ENCODE results near the gene PSMA7.
A peak's percentile ranks its signal among the peaks of the same experiment; 100 is the strongest.

The PSMA7 gene

DNA sequence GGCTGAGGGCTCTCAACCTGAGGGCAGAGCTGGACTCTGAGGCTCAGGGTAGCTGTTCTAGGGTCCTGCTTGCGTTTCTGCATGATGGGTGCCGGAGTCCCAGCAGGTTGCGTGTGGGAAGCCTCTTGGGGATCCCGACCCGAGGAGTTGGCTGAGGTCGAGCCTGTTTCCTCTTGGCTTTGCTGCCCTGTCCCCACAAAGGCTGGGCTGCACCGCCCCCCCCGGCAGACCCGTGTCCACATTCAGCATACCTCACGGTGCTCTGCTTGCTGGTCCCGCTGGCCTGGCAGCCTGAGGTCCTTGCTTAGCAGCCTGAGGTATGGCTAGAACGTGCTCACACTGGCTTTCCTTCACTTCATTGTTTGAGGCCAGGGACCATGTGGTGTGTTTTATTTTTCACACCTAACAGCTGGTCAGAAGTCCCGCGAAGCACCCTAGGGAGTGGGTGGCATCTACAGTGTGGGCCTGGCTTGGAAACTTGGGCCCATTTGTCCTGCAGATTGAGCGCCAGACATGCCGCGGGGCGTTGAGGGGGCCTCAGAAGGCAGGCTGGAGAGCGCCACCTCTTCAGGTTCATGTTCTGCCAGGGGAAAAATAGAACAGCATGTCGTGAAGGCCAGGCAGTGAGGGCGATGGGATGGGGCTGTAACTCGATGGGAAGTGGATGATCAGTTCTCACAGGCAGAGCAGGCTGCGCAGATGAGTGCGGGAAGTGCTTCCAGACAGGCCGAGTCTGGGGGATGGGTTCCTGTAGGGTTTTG is 11.5 kb downstream of the PSMA7 start:
- ATAC-seq (ENCODE audit: low read depth), result no peak
- no peak for DNase-seq (ENCODE audit: low spot score in 2 of 2)
- peak overlapping the region; percentile 15 for H3K4me3 Mint-ChIP-seq
- H3K36me3 Mint-ChIP-seq, result peaks cover 34% of the 10 kb centered on the region
- peaks cover 19% of the 10 kb centered on the region for H3K4me1 Mint-ChIP-seq
- no peaks in the 10 kb centered on the region for H3K9me3 Mint-ChIP-seq
- no peaks in the 10 kb centered on the region for H3K27me3 Mint-ChIP-seq
- no peak overlapping the region for H3K27ac Mint-ChIP-seq

DNA sequence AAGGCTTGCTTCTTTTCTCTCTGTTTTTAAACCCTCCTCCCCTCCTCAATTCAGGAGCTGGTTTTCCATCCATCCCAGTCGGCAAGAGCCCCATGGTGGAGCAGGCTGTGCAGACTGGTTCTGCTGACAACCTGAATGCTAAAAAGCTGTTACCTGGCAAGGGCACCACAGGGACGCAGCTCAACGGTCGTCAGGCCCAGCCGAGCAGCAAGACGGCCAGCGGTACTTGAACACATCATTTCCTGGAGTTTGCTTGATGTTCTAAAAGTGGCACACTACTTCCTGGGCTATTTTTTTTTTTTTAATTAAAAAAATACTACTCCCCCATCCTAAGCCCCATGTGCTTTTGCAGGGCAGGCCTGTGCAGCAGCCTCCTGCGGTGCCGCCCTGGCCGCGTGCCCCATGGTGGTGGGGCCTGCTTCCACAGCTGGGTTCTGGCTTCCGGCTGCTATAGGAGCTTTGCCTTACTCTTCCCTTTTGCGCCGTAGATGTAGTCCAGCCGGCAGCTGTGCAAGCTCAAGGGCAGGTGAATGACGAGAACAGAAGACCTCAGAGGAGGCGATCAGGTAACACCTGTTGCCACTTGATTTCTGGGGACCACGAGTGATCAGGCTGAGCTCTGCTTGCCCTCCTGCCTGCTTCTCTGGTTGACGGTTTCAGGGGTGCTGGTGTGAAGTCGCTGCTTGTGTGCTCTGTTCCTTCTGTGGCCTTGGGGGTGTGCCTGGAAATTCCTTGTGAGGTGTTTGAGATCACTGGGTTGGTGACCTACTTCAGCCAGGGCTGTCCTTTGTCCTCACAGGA is 13.3 kb downstream of the PSMA7 start:
- Mint-ChIP-seq H3K36me3 (peaks cover 31% of the 10 kb centered on the region), H3K4me1 (peaks cover 17% of the 10 kb centered on the region), H3K27me3 (no peaks in the 10 kb centered on the region), H3K27ac (no peak overlapping the region), H3K4me3 (no peak overlapping the region), H3K9me3 (no peaks in the 10 kb centered on the region)
- peak; percentile 29 for ATAC-seq (ENCODE audit: low read depth)
- no peak for DNase-seq (ENCODE audit: low spot score in 2 of 2)

DNA sequence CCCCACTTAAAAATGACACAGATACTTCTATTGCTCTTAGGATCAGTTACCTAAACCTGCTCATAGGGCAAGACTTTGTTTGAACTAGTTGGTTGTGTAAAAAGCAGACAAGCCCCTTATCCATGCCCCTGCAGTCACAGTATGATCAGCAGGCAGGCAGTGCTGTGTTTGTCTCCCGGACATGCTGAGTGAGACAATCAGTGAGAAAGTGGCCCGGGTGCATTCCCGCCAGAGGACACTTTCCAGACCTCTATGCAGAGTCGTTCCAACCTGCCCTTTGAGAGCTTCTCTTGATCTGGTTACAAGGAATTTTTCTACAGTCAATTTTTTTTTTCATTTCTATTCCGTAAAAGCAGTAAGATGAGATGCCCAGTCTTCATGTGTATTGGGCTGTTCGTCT is 14.7 kb downstream of the PSMA7 start:
- ATAC-seq (ENCODE audit: low read depth), result no peak

DNA sequence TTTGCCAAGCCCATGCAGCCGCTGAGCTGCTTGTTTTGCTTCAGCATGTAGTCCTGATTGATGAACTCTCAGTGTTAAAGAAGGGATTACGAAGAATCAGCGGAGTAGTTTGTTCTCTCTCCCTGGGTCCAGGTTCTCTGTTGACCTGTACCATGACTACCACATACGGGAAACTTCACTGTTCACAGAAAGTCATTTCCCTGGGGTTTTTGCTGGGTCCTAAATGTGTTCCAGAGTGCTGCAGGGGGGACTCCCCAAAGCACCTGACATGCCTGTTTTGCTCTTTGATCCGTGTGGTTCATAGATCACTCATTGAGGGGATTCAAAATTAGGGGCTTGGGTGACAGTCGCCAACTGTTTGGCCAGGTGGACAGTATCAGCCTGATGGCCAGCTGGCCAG is 15.4 kb downstream of the PSMA7 start:
- Mint-ChIP-seq H3K4me1 (peaks cover 23% of the 10 kb centered on the region), H3K9me3 (no peaks in the 10 kb centered on the region), H3K36me3 (peaks cover 35% of the 10 kb centered on the region), H3K27ac (no peak overlapping the region), H3K27me3 (no peaks in the 10 kb centered on the region), H3K4me3 (no peak overlapping the region)
- ATAC-seq (ENCODE audit: low read depth) (no peak), DNase-seq (ENCODE audit: low spot score in 2 of 2) (no peak)

More for the DNA sequence above, 14.7 kb downstream of the PSMA7 start:
- Mint-ChIP-seq H3K27me3 (no peaks in the 10 kb centered on the region), H3K4me1 (peaks cover 19% of the 10 kb centered on the region), H3K9me3 (no peaks in the 10 kb centered on the region), H3K27ac (peak overlapping the region; percentile 38), H3K36me3 (peaks cover 35% of the 10 kb centered on the region), H3K4me3 (no peak overlapping the region)
- DNase-seq (ENCODE audit: low spot score in 2 of 2), result no peak

DNA sequence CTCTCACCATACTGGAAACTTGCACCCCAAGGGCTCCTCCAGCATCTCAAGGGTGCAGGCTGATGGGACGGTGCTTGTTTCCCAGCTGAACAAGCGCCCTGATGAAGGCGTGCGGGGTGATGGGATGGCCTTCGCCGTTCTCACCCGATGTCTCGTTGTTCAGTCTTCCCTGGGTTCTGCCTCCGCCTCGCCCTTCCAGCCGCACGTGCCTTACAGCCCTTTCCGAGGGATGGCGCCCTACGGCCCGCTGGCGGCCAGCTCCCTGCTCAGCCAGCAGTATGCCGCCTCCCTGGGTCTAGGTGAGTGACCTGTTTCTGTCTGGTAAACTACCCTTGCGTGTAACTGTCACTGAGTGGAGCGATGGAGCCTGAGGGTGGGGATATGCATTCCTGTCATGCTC is 17.1 kb downstream of the PSMA7 start:
- H3K9me3 Mint-ChIP-seq, result no peaks in the 10 kb centered on the region
- no peaks in the 10 kb centered on the region for H3K27me3 Mint-ChIP-seq
- ATAC-seq (ENCODE audit: low read depth), result no peak
- no peak overlapping the region for H3K4me3 Mint-ChIP-seq
- peaks cover 28% of the 10 kb centered on the region for H3K36me3 Mint-ChIP-seq
- peaks cover 19% of the 10 kb centered on the region for H3K4me1 Mint-ChIP-seq
- DNase-seq (ENCODE audit: low spot score in 2 of 2), result no peak
- H3K27ac Mint-ChIP-seq, result no peak overlapping the region

DNA sequence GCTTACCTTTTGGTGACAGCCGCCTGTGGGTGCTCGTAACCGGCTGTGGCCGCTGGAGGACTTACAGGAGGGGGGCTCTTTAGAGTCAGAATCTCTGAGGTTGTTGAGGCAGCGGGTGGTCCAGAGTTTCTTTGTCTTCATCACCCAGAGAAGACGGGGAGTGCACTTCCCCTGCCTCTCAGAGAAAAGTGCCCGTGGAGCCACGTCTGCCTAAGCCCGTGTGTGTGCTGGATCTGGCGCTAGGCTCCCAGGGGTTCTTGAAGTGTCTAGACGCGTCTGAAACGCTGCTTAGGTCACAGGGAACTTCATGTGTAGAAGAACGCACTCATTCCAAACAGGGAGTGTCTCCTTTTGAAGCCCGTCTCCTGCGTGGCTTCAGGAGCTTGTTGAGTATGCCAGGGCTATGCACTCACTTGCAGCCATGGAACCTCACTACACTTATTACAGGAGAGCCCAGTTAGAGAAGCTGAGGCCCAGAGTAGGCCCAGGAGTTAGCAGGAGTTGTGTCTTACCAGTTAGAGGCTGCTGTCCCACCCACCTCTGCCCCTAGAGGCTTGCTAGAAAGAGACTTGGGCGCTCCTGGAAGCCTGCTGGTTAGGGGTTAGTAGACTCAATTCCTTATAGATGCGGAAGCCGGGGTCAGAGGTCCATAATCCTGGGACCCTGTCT is 19.6 kb downstream of the PSMA7 start:
- Mint-ChIP-seq H3K4me3 (peak overlapping the region; percentile 82), H3K36me3 (peaks cover 19% of the 10 kb centered on the region), H3K27ac (peak overlapping the region; percentile 41), H3K9me3 (no peaks in the 10 kb centered on the region), H3K27me3 (no peaks in the 10 kb centered on the region), H3K4me1 (peaks cover 16% of the 10 kb centered on the region)
- DNase-seq (ENCODE audit: low spot score in 2 of 2) (no peak), ATAC-seq (ENCODE audit: low read depth) (no peak)

DNA sequence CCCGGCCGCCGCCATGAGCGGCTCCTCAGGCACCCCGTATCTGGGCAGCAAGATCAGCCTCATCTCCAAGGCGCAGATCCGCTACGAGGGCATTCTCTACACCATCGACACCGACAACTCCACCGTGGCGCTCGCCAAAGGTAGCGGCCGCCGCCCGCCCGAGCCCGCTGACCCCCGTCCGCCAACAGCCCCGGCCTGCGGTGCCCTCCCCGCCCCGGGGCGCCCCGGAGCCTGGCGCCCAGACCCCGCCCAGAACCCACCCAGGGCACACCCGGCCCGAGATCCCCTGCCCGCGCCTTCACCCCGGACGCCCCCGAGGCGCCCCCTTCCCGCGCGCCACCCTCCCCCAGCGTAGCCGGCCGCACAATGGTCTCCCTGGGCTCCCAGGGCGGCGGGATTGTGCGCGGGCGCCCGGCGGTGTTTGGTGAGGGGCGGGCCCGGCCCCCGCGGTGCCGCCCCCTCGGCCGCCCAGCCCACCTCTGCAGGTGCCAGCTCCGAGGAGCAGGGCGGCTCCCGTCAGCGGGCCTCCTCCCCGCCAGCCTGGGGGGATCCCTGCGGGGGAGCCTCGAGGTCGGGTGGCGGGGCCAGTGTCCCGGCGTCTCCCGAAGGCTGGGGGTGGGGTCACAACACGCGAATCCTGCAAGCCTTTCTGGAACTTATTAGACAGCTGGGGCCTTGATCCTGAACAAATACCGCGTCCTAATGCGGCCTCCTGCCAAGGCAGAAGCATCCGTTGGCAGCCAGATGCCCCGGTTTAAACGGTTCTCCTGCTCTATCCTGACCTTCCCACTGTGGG is 20.3 kb downstream of the PSMA7 start:
- ATAC-seq (ENCODE audit: low read depth), result peak; percentile 18
- Mint-ChIP-seq H3K4me1 (peaks cover 16% of the 10 kb centered on the region), H3K36me3 (peaks cover 13% of the 10 kb centered on the region), H3K27ac (peak overlapping the region; percentile 41), H3K9me3 (no peaks in the 10 kb centered on the region), H3K4me3 (peak overlapping the region; percentile 82), H3K27me3 (no peaks in the 10 kb centered on the region)
- peak; percentile 35 to 57 for DNase-seq (ENCODE audit: low spot score in 2 of 2)

DNA sequence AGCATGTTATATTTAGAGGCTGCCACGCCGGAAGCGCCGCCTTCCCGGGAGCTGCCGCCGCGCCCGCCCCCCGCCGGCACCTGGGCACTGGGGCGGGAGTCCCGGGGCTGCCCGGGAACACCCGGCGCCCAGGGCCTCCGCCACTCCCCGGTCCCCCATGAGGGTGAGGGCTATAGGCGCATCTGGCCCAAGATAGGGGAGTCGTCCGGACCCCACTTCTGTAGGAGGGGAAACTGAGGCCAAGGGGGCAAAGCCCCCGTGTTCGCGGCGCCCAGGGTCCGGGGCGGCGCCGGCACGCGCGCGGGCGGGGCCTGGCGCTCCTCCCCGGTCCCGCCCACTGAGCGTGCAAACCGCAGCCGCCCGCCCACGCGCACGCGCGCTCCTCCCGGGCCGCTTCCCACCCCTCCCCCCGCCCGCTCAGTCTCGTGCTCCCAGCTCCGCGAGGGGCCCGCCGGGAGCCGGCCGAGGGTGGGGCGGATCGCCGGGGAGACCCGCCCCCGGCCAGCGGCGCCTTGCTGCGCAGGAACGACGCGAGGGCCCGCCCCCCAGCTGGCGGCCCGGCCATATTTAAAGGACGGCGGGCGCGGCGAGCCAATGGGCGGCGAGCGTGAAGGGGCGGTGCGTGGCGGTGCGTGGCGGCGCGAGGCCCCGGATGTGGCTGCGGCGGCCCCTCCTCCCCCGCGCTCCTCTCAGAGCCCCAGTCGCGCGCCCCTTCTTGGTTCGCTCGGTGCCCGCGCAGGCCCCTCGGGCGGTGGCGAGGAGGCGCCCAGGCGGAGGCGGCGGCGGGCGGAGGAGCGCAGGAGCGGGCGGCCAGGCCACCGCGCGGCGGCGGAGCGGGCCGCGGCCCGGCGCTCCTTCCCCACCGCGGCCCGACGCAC is 21.2 kb downstream of the PSMA7 start, which contains the start of gene LSM14B:
Gene LSM14B, plus strand, starts transcription at position 700 of the 878 bp plus-strand sequence. CDS start 192 bp downstream, outside the sequence.
- ATAC-seq (ENCODE audit: low read depth), result peak; percentile 83
- Mint-ChIP-seq H3K9me3 (no peaks in the 10 kb centered on the region), H3K36me3 (peaks cover 10% of the 10 kb centered on the region), H3K27ac (peak within 1 kb of the TSS; percentile 53), H3K4me1 (peaks cover 15% of the 10 kb centered on the region), H3K27me3 (no peaks in the 10 kb centered on the region), H3K4me3 (peak within 1 kb of the TSS; percentile 85)
- DNase-seq (ENCODE audit: low spot score in 2 of 2), result peak; percentile 87 to 96

DNA sequence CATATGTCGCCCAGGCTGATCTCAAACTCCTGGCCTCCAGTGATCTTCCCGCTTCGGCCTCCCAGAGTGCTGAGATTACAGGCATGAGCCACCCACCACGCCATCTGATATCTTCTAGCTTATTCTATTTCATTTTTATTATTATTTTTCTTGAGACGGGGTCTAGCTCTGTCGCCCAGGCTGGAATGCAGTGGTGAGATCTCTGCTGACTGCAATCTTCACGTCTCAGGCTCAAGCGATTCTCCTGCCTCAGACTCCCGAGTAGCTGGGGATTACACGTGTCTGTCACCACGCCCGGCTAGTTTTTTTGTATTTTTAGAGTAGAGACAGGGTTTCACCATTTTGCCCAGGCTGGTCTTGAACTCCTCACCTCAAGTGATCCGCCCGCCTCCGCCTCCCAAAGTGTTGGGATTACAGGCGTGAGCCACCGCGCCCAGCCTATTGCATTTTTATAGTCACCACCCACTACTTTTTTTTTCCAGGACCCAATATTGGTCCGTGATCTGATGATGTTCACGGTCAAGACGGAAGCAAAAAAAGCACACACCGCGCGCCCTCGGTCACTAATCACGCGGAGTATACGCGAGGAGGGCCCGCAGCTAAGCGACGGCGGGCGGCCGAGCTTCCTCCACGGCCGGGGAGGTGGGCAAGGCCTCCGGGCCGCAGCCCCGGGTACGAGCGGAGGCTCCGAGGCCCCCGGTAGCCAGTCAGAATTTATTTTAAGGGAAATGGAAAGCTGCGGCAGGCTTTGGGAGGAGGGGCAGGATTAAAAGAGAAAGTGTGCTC is 22.0 kb downstream of the PSMA7 start:
- peak overlapping the region; percentile 85 for H3K4me3 Mint-ChIP-seq
- DNase-seq (ENCODE audit: low spot score in 2 of 2), result no peak
- H3K27me3 Mint-ChIP-seq, result no peaks in the 10 kb centered on the region
- H3K36me3 Mint-ChIP-seq, result peaks cover 10% of the 10 kb centered on the region
- no peak for ATAC-seq (ENCODE audit: low read depth)
- H3K27ac Mint-ChIP-seq, result peak overlapping the region; percentile 53
- H3K9me3 Mint-ChIP-seq, result no peaks in the 10 kb centered on the region
- peaks cover 15% of the 10 kb centered on the region for H3K4me1 Mint-ChIP-seq

DNA sequence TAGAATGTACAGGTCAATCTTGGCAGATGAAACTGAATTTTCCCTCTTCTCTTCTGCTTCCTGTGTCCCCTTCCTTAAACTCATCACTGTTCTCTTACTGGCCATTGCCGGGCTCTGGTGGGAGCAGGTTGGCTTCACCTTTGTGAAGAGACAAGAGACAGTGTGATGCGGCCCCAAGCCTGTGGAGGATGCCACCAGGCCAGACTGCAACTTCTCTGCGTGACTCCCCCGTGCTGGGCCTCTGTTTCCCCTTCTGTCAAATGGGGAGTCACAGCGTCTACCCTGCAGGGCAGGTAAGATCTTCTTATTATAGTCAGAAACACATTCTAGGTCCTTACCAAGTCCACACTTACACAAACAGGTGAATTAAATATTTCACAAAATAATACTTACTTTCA is 22.8 kb downstream of the PSMA7 start:
- DNase-seq (ENCODE audit: low spot score in 2 of 2) (no peak), ATAC-seq (ENCODE audit: low read depth) (no peak)
- Mint-ChIP-seq H3K9me3 (peaks cover 2% of the 10 kb centered on the region), H3K36me3 (peaks cover 11% of the 10 kb centered on the region), H3K4me3 (no peak overlapping the region), H3K4me1 (peaks cover 15% of the 10 kb centered on the region), H3K27ac (no peak overlapping the region), H3K27me3 (peaks cover 2% of the 10 kb centered on the region)

DNA sequence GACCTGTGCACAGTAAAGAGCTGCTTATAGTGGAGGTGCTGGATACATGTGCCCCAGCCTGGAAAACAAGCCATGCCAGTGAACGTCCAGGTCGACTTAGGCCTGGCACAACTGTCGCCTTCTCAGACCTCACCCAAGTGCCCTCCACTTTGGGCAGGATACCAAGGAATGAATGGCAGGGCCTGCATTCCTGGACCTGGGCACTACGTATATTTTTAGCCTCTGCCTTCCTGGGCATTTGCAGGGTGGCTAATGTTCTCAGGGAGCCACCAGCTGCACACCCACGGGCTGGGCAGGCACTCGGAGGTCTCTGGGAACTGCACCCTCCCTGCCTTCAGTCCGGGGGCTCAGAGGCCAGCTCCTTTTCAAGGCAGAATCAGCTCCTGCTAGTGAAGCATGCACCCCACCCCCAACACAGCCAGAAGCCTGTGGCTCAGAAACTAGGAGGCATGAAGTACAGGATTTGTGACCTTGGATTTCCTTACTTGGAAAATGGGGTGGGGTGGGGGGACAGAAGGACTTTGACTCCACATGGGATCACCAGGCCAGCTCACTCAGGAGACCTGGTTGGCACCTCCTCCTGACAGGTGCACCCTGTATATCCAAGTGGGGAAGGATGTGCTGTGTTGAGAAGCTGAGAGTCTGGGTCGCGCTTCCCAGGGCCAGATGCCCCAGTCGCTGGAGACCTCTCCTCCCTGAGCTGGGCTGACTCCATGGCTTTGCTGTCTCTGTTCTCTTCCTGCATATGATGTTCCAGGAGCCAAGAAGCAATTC is 23.4 kb downstream of the PSMA7 start:
- peaks cover 2% of the 10 kb centered on the region for H3K9me3 Mint-ChIP-seq
- ATAC-seq (ENCODE audit: low read depth) (no peak), DNase-seq (ENCODE audit: low spot score in 2 of 2) (no peak)
- peaks cover 6% of the 10 kb centered on the region for H3K36me3 Mint-ChIP-seq
- no peak overlapping the region for H3K4me3 Mint-ChIP-seq
- peaks cover 2% of the 10 kb centered on the region for H3K27me3 Mint-ChIP-seq
- no peak overlapping the region for H3K27ac Mint-ChIP-seq
- peaks cover 15% of the 10 kb centered on the region for H3K4me1 Mint-ChIP-seq

DNA sequence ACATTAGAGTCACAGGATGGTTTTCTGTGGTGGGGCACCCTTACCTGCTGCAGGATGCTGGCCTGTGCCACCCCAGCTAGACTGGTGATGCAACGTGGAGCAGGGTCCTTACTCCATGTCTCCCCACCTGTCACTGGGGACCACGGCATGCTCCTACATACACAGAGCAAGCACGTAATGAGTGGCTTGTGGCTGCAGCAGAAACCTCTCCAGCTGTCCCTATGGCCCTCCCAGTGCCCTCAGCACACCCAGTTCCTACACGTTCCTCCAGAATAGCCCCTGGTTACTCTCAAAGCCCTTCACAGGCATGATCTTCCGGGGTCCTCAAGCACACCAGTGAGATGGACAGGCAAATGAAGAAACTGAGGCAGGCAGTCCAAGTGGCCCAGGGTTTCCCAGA is 24.1 kb downstream of the PSMA7 start:
- Mint-ChIP-seq H3K27ac (no peak overlapping the region), H3K4me3 (no peak overlapping the region), H3K4me1 (peaks cover 12% of the 10 kb centered on the region)

More for the DNA sequence above, 24.1 kb downstream of the PSMA7 start:
- no peak for DNase-seq (ENCODE audit: low spot score in 2 of 2)
- no peak for ATAC-seq (ENCODE audit: low read depth)
- Mint-ChIP-seq H3K9me3 (peaks cover 2% of the 10 kb centered on the region), H3K27me3 (peaks cover 2% of the 10 kb centered on the region), H3K36me3 (peaks cover 2% of the 10 kb centered on the region)

All from memory B cell (primary cell).